Activated CD4-positive, alpha-beta memory T cell treated with anti-CD3 and anti-CD28 coated beads for 36 hours (primary cell): ENCODE measurements around the gene SLCO3A1. TPM values are rescaled to one million over a fixed set of nuclear protein-coding genes. Genes with fewer than 3 reads are reported as not detected.

Source experiments
- CTCF ChIA-PET: fragments of 350-600 bp; sonication (Branson Sonifier 250); formaldehyde crosslinking; loops from one replicate; lab custom pipeline; 2021; ENCODE audit warnings: antibody characterized with exemption, inconsistent platforms; lab: Charles Lee
- POLR2A ChIA-PET: fragments of 350-600 bp; sonication (Branson Sonifier 250); formaldehyde crosslinking; loops from one replicate; lab custom pipeline; 2021; ENCODE audit warnings: antibody characterized with exemption; lab: Charles Lee
- DNase-seq: peaks from one replicate; pipeline ENCODE4 v3.0.0-alpha.2; 2020
- H3K27ac Mint-ChIP-seq: one replicate; pipeline ENCODE4 v1.8.0; 2021; ENCODE audit warnings: mixed read lengths
- H3K27me3 Mint-ChIP-seq: one replicate; pipeline ENCODE4 v1.8.0; 2021; ENCODE audit warnings: mixed read lengths
- H3K36me3 Mint-ChIP-seq: one replicate; pipeline ENCODE4 v1.8.0; 2021; ENCODE audit warnings: mixed read lengths
- H3K4me1 Mint-ChIP-seq: one replicate; pipeline ENCODE4 v1.8.0; 2021; ENCODE audit warnings: low read depth, mixed read lengths
- H3K4me3 Mint-ChIP-seq: one replicate; pipeline ENCODE4 v1.8.0; 2021; ENCODE audit warnings: mild to moderate bottlenecking, mixed read lengths
- H3K9me3 Mint-ChIP-seq: one replicate; pipeline ENCODE4 v1.8.0; 2021; ENCODE audit warnings: mixed read lengths
- intact Hi-C: fragments of 100-400 bp; cut with micrococcal nuclease; formaldehyde crosslinking; loops from one replicate; pipeline ENCODE4 v1.15.1; 2023
- total RNA-seq, 2 experiments: library from RNA; stranded (reverse); gene quantifications; one replicate each; pipeline ENCODE4 v1.2.3, GENCODE V29; 2021

SLCO3A1 gene
- total RNA-seq, 2 experiments from 2014 or later: 10.8 to 12.7 TPM

DNA sequence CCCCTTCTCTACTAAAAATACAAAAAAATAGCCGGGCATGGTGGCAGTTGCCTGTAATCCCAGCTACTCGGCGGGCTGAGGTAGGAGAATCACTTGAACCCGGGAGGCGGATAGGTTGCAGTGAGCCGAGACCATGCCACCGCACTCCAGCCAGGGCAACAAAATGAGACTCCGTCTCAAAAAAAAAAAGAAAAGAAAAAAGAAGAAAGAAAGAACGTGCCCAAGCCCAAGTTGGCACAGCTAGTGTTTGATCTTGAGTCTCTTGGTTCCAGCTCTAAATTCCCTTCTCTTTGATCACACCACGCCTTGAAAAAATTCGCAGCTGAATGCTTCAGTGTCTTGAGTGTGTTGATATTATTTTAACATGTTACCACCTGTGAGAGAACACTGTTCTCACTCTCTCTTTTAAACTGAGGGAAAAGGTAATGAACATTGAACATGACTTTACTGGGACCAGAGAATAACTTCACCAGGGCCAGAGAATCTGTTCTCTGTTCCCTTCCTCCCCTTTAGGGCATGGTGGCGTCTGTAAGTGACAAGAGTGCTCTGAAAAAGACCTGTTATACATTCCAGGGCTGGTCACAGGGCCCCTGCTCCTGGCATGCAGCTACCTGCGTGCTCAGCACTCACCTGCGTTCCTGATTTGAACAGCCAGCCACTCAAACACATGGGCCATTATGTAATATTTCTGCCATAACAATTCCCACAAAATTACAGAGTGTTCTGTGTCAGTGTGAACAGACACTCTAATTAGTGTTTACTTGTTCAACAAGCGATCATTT lies 19.0 kb downstream of the SLCO3A1 start:
- H3K36me3 Mint-ChIP-seq: peaks cover 8% of the 10 kb centered on the region
- CTCF ChIA-PET: no interaction called here
- POLR2A ChIA-PET: no interaction called here
- no peaks in the 10 kb centered on the region for H3K9me3 Mint-ChIP-seq
- intact Hi-C loops: no loop called here
- H3K4me3 Mint-ChIP-seq: no peak overlapping the region
- no peaks in the 10 kb centered on the region for H3K27me3 Mint-ChIP-seq
- no peak for DNase-seq
- H3K4me1 Mint-ChIP-seq: peaks cover 49% of the 10 kb centered on the region
- H3K27ac Mint-ChIP-seq: no peak overlapping the region

DNA sequence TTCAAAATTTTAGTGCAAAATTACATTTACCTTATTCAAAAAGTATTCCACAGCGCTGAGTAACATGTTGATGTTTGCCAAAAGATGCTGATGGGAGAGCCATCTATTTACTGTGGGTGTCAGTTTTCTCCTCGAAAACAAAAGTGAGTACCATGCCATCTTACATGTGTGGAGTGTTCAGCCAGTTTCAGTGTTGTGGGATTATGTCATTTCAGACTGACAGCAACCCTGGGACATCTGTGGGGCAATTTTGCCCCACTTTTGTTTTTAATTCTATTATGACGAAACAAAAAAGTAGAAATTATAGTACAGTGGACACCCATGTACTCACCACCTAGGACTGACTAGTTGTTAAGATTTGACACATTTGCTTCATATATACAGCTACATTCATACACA lies 19.6 kb downstream of the SLCO3A1 start:
- H3K36me3 Mint-ChIP-seq: peaks cover 8% of the 10 kb centered on the region
- H3K4me1 Mint-ChIP-seq: peaks cover 47% of the 10 kb centered on the region
- DNase-seq: no peak
- H3K27ac Mint-ChIP-seq: no peak overlapping the region
- CTCF ChIA-PET: no interaction called here
- POLR2A ChIA-PET: no interaction called here
- no peaks in the 10 kb centered on the region for H3K27me3 Mint-ChIP-seq
- no peak overlapping the region for H3K4me3 Mint-ChIP-seq
- H3K9me3 Mint-ChIP-seq: no peaks in the 10 kb centered on the region
- intact Hi-C loops: no loop called here

DNA sequence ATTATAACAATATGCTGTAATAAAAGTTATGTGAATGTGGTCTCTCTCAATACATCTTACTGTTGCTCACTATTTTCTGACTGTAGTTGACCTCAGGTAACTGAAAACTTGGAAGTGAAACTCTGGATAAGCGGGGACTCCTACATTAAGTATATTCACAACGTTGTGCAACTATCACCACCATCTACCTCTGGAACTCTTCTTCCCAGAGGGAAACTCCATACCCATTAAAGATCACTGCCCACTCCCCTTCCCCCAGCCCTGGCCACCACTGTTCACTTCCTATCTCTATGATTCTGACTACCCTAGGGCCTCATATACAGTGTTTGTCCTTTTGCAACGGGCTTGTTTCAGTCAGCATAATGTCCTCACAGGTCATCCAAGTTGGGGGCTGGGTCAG lies 20.7 kb downstream of the SLCO3A1 start:
- peaks cover 8% of the 10 kb centered on the region for H3K36me3 Mint-ChIP-seq
- H3K9me3 Mint-ChIP-seq: no peaks in the 10 kb centered on the region
- intact Hi-C loops: no loop called here
- CTCF ChIA-PET: no interaction called here
- DNase-seq: no peak
- H3K27me3 Mint-ChIP-seq: no peaks in the 10 kb centered on the region
- POLR2A ChIA-PET: no interaction called here
- H3K27ac Mint-ChIP-seq: no peak overlapping the region
- no peak overlapping the region for H3K4me3 Mint-ChIP-seq
- H3K4me1 Mint-ChIP-seq: peaks cover 45% of the 10 kb centered on the region

DNA sequence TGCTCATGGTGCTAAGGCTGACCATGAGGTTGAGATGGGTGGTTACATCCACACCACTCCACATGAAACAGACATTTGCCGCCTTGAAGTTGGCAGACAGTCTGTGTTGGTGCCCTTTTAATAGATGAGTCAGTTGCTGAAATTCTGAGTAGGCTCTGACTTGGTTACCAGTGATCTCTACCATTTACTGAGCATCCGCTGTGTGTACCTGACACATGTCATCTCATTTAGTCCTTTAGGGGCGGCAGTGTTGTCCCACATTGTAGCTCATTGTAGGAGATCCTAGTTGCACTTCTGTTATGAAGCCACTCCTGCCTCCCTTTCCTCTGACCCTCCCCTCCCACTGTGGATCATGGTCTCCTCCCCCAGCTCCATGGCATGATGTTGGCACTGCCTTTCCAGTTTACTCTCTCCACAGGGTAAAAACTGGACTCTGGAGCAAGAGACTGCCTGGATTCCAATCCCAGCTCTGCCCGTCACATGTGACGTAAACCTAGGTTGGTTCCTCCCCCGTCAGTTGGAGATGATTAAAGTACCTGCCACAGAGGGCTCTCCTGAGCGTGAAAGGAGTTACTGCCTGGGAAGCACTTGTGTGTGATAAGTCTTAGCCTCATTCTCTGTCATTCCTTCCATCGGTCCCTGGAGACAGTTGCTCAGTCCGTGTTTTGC lies 21.6 kb downstream of the SLCO3A1 start:
- Mint-ChIP-seq H3K36me3 (peaks cover 8% of the 10 kb centered on the region), H3K4me3 (no peak overlapping the region), H3K27ac (no peak overlapping the region), H3K9me3 (no peaks in the 10 kb centered on the region), H3K4me1 (peaks cover 42% of the 10 kb centered on the region), H3K27me3 (no peaks in the 10 kb centered on the region)
- CTCF ChIA-PET: no interaction called here
- intact Hi-C loops: no loop called here
- POLR2A ChIA-PET: no interaction called here
- no peak for DNase-seq

DNA sequence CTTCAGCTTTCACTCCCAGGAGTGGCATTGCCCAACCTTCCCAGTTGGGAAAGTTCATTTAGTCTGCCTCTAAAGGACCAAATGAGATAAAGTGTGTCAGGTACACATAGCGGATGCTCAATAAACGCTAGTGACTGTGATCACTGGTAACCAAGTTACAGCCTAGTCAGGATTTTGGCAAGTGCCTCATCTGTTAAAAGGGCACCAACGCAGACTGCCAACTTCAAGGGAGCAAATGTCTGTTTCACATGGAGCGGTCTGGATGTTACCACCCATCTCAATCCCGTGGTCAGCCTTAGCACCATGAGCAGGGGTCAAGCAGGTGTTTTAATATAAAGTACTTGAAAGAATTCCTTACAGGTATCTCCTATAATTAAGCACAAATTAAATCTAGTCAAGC lies 22.7 kb downstream of the SLCO3A1 start:
- Mint-ChIP-seq H3K9me3 (no peaks in the 10 kb centered on the region), H3K4me1 (peaks cover 41% of the 10 kb centered on the region), H3K36me3 (peaks cover 5% of the 10 kb centered on the region), H3K4me3 (no peak overlapping the region), H3K27ac (no peak overlapping the region), H3K27me3 (no peaks in the 10 kb centered on the region)
- intact Hi-C loops: no loop called here
- no peak for DNase-seq
- CTCF ChIA-PET: no interaction called here
- POLR2A ChIA-PET: no interaction called here

DNA sequence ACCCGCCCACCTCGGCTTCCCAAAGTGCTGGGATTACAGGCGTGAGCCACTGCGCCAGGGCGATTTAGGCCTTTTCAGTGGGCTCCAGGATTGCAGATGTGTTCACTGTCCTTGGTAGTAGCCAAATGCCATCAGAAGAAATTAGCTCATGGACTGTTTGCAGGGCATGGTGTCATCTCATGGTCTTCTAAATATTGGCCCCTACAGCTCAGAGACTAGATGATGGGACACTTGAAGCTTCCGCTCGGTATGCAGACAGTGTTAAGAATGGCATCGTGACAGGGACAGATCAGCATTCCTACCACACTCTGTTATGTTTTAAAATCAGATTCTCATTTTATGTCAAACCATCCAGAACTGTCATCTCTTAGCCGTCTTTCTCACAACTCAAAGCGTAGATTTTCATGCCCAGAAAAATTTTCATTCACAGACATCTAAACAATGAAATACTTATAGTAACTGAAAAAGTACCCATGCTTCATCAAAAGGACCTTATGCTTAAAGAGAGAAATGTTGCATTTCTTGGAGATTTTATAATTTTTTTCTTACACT lies 24.9 kb downstream of the SLCO3A1 start:
- intact Hi-C loops: no loop called here
- Mint-ChIP-seq H3K4me1 (peaks cover 29% of the 10 kb centered on the region), H3K36me3 (peaks cover 5% of the 10 kb centered on the region), H3K27ac (no peak overlapping the region), H3K27me3 (no peaks in the 10 kb centered on the region), H3K4me3 (no peak overlapping the region), H3K9me3 (no peaks in the 10 kb centered on the region)
- ChIA-PET CTCF (no interaction called here), POLR2A (no interaction called here)
- no peak for DNase-seq

DNA sequence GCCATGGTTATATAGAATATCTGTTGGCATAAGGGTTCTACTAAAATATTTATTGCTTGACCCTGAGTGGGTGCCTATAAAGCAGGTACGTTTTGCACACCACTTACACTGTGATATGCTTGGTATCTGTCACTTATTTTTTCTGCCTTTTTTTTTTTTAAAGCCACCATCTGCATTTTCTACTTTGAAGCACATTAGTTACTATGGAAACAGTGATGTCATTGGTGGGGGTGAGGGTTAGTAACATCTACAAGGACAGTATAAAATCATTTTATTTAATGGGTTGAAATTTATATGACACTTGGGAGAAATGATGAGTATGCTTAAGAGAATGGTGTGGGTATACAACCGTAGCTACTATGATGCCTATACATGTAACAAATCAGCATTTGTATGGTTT lies 25.6 kb downstream of the SLCO3A1 start:
- intact Hi-C loops: no loop called here
- no peaks in the 10 kb centered on the region for H3K27me3 Mint-ChIP-seq
- no peak overlapping the region for H3K4me3 Mint-ChIP-seq
- peaks cover 5% of the 10 kb centered on the region for H3K36me3 Mint-ChIP-seq
- H3K27ac Mint-ChIP-seq: no peak overlapping the region
- ChIA-PET CTCF (no interaction called here), POLR2A (no interaction called here)
- peaks cover 27% of the 10 kb centered on the region for H3K4me1 Mint-ChIP-seq
- DNase-seq: no peak
- no peaks in the 10 kb centered on the region for H3K9me3 Mint-ChIP-seq

DNA sequence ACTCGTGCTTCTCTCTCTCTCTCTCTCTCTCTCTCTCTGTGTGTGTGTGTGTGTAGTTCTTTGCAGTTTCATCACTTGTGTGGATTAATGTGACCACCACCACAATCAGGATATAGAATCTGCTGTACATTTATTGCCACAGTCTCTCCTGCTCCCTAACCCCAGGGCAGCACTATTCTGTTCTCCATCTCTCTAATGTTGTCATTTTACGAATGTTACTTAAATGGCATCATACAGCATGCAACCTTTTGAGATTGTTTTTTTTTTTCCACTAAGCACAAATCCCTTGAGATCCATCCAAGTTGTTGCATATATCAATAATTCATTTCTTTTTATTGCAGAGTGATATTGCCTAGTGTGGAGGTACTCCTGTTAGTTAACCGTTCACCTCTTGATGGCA lies 26.9 kb downstream of the SLCO3A1 start:
- no peak overlapping the region for H3K4me3 Mint-ChIP-seq
- ChIA-PET CTCF (no interaction called here), POLR2A (no interaction called here)
- H3K27ac Mint-ChIP-seq: no peak overlapping the region
- H3K4me1 Mint-ChIP-seq: peaks cover 19% of the 10 kb centered on the region
- H3K36me3 Mint-ChIP-seq: peaks cover 3% of the 10 kb centered on the region
- H3K9me3 Mint-ChIP-seq: no peaks in the 10 kb centered on the region
- no peak for DNase-seq
- no peaks in the 10 kb centered on the region for H3K27me3 Mint-ChIP-seq
- intact Hi-C loops: no loop called here

DNA sequence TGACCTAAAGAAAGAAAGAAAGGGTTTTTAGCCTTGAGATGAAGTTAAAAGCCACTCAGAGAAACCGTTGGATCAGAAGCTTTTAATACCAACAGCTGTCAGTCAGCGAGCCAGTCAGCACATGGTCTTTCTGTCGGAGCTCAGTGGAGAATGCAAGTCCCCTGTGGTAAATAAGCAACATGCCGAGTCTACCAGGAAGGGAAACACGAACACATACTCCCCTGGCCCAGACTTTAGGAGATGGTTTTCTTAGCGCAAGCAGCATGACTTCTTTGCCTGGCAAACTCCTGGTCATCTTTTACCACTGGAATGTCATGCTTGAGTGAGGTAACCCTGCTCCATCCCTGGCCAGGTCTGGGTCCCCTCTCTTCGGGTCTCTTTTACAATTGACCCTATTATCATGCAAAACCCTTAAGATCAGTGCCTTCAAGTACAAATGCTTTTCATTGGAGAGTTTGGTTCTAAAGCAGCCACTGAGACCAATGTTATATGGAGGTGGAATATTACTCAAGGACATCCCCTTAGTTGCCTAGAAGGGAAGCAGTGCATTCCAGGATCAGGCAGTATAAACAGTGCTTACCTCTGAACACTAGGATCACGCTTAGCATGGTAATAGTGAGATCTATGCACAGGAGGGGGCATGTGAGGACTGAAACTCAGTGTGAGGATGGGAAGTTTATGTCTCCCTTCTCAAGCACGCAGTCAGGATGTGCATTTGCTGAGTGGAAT lies 28.2 kb downstream of the SLCO3A1 start:
- ChIA-PET CTCF (interaction anchor here (1.2 kb wide), 1 partner anchor 33 kb away, joined by 6 read pairs; no protein-coding TSS in a partner anchor), POLR2A (no interaction called here)
- no peaks in the 10 kb centered on the region for H3K9me3 Mint-ChIP-seq
- peaks cover 30% of the 10 kb centered on the region for H3K4me1 Mint-ChIP-seq
- DNase-seq: no peak
- no peak overlapping the region for H3K27ac Mint-ChIP-seq
- intact Hi-C loops: no loop called here
- no peak overlapping the region for H3K4me3 Mint-ChIP-seq
- peaks cover 3% of the 10 kb centered on the region for H3K36me3 Mint-ChIP-seq
- no peaks in the 10 kb centered on the region for H3K27me3 Mint-ChIP-seq

DNA sequence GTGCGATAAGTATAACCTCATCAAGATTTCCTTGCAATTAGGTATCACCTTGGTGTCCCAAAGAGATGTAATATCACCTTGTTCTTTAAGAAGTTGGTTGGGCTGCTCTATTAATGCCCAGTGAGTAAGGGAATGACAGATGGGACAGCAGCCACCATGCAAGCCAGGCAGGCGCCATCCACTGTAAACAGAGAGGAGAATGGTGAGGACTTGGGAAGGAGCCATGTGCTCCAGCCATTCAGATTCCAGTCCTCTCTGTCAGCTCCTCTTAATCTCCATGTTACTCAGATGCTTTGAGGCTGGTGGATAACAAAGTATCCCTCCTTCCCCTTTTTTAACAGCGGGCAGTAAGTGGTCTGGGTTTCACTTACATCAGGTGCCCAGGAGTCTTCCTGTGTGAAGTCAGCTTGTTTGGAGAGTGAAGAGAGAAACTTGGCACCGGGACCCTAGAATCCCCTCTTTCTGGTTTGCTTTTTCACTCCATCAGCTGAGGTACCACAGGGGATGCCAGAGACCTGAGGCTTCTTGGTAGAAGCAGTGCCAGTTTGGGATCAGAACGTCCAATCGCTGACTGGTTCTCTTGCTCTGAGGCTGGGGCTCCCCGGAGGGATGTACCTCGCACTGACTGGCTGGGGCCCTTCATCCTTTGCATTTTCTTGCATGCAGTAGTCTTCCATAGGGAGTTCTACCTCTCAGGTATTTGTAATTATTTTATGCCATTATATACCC lies 29.5 kb downstream of the SLCO3A1 start:
- POLR2A ChIA-PET: no interaction called here
- Mint-ChIP-seq H3K4me1 (peaks cover 40% of the 10 kb centered on the region), H3K27me3 (no peaks in the 10 kb centered on the region), H3K9me3 (no peaks in the 10 kb centered on the region), H3K4me3 (no peak overlapping the region), H3K36me3 (no peaks in the 10 kb centered on the region), H3K27ac (no peak overlapping the region)
- CTCF ChIA-PET: no interaction called here
- no peak for DNase-seq
- intact Hi-C loops: no loop called here

DNA sequence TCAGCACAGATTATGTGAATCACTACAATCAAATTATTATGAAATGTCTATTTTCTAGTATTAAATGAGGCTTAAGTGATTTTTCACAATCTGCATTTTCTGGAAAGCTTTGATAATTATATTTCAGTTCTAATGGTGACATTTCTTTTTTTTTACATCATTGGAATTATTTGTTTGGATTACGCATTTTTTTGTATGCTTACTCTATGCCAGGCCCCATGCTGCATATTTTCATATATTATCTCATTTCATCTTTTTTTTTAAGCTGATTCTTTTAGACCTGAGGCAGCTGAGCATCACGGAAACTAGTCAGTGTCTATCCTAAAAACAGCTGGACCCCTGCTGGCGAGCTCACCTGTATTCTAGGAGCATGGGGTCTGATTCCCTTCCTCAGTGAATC lies 31.1 kb downstream of the SLCO3A1 start:
- intact Hi-C loops: no loop called here
- peaks cover 38% of the 10 kb centered on the region for H3K4me1 Mint-ChIP-seq
- ChIA-PET POLR2A (no interaction called here), CTCF (interaction anchor here (1.0 kb wide), 1 partner anchor 194 kb away, joined by 4 read pairs; no protein-coding TSS in a partner anchor)
- no peaks in the 10 kb centered on the region for H3K36me3 Mint-ChIP-seq
- no peaks in the 10 kb centered on the region for H3K9me3 Mint-ChIP-seq
- DNase-seq: no peak
- no peak overlapping the region for H3K4me3 Mint-ChIP-seq
- no peak overlapping the region for H3K27ac Mint-ChIP-seq
- H3K27me3 Mint-ChIP-seq: no peaks in the 10 kb centered on the region

DNA sequence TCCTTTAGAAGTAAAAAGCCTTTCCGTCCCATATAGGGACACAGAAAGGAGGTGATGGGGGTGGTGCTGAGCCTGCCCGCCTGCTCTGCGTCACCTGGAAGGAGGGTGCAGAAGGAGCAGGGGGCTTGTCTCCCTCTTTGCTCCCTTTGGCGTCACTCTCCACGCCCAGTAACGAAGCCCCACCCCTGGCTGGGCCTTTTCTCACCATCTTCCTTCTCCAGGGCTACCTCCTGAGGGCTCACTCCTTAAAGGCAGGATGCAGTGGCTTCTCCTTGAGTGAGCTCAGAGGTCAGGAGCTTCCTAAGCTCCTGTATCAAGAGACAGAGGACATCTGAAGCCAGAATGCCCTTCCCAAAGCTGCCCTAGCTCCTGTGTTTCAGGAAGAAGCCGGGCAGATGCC lies 31.5 kb downstream of the SLCO3A1 start:
- Mint-ChIP-seq H3K27me3 (no peaks in the 10 kb centered on the region), H3K4me3 (no peak overlapping the region)
- no peak for DNase-seq

More for the DNA sequence above, 31.5 kb downstream of the SLCO3A1 start:
- H3K36me3 Mint-ChIP-seq: no peaks in the 10 kb centered on the region
- ChIA-PET CTCF (interaction anchor here (1.0 kb wide), 1 partner anchor 194 kb away, joined by 4 read pairs; no protein-coding TSS in a partner anchor), POLR2A (no interaction called here)
- H3K4me1 Mint-ChIP-seq: peaks cover 39% of the 10 kb centered on the region
- H3K9me3 Mint-ChIP-seq: no peaks in the 10 kb centered on the region
- no peak overlapping the region for H3K27ac Mint-ChIP-seq
- intact Hi-C loops: no loop called here
